ENCODE data around the gene SRGAP1.

SRGAP1 gene

DNA sequence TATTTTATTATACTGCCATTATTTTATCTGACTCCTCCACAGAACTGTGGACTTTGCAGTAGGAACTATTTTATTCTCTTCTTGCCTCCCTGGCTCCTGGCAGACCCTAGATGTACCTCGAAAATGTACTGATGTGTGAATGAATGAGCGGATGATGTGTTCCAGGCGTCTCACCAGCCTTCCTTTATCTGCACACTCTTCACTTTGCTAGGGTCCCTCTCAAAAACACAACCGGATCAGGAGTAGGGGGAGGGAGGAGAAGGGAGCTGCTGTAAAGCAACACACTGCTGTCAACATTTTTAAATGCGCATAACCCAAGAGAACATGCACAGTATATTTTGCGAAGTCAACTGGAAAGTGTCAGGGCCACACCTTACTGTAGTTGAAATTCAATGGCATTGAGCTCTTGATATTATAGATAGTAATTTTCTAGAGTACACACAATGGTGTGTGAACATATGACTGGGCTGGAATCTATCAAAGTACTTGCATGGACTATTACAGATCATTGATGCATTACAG, 36.3 kb downstream of the SRGAP1 start:
- H3K4me3 ChIP-seq (ENCODE audit: low read depth, low read length), result no peak overlapping the region
- DNase-seq (ENCODE audit: low read depth), result no peak
- TF ChIP-seq CTCF (IDR thresholded peaks at IDR 0.05; ENCODE audit: low read depth, low read length, missing control alignments), result no peak

GRCh38 chr12:63882844-63883243, 38.3 kb downstream of the SRGAP1 start:
- TF ChIP-seq CTCF (IDR thresholded peaks at IDR 0.05; ENCODE audit: low read depth, low read length, missing control alignments), result no peak
- DNase-seq (ENCODE audit: low read depth), result no peak
- H3K4me3 ChIP-seq (ENCODE audit: low read depth, low read length), result no peak overlapping the region

- no peak overlapping the region for H3K4me3 ChIP-seq (ENCODE audit: low read depth, low read length)
- no peak for DNase-seq (ENCODE audit: low read depth)
- no peak for TF ChIP-seq CTCF (IDR thresholded peaks at IDR 0.05; ENCODE audit: low read depth, low read length, missing control alignments)
Observed at GRCh38 chr12:63885401-63885800, 40.9 kb downstream of the SRGAP1 start.

DNA sequence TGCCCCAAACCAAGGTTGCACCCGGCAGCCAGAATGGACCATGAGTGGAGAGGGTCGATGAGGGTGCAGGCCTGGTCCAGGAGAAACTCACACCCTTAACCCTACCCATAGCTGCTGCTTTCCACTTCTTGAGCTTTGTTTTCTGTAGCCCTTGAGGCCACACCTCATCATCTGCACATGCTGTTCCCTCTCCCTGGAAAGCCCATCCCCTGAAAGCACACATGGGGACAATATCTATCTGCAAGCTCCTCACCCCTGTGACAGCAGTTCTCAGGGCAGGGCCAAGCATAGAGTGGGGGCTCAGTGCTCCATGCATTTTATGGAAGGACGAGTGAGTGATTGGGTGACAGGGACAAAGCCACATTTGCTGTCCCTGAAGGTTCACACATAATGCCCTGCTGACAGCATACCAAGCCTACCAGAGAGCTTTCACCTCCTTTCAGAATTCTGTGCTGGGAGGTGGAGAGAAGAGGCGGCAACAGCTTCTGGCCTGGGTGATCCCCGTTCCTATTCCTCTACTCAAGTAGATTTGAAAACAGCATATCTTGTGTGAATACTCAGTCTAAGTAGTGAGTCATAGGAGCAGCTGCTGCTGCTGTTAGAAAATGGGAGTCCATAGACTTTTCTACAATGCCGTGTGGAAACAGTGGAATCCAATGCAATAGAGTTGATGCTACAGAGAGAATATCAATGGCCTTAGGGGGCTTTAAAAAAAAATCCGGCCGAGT, 44.6 kb downstream of the SRGAP1 start:
- DNase-seq (ENCODE audit: low read depth), result no peak
- H3K4me3 ChIP-seq (ENCODE audit: low read depth, low read length), result no peak overlapping the region
- no peak for TF ChIP-seq CTCF (IDR thresholded peaks at IDR 0.05; ENCODE audit: low read depth, low read length, missing control alignments)

GRCh38 chr12:63889721-63890509, 45.4 kb downstream of the SRGAP1 start:
- no peak for DNase-seq (ENCODE audit: low read depth)
- TF ChIP-seq CTCF (IDR thresholded peaks at IDR 0.05; ENCODE audit: low read depth, low read length, missing control alignments), result no peak
- no peak overlapping the region for H3K4me3 ChIP-seq (ENCODE audit: low read depth, low read length)

- no peak overlapping the region for H3K4me3 ChIP-seq (ENCODE audit: low read depth, low read length)
- DNase-seq (ENCODE audit: low read depth), result no peak
- TF ChIP-seq CTCF (IDR thresholded peaks at IDR 0.05; ENCODE audit: low read depth, low read length, missing control alignments), result no peak
Observed at GRCh38 chr12:63893170-63893569, 48.7 kb downstream of the SRGAP1 start.
